ENCODE data around the gene KRTAP8-1. TPM values are rescaled to one million over a fixed set of nuclear protein-coding genes. Genes with fewer than 3 reads are reported as not detected.

Gene KRTAP8-1
- total and polyA plus RNA-seq, 4 donors: not detected

GRCh38 chr21:30839304-30839703 lies 26.2 kb upstream of the KRTAP8-1 start:
- H3K36me3 ChIP-seq (ENCODE audit: control insufficient read depth in 4 of 4, insufficient read depth in 4 of 4, low read length in 4 of 4): no peaks in the 10 kb centered on the region
- no peak overlapping the region for H3K27ac ChIP-seq (ENCODE audit: low read depth in 1 of 2, low read length in 1 of 2)
- no peak for TF ChIP-seq CTCF (IDR thresholded peaks at IDR 0.05; ENCODE audit: control extremely low read depth, extremely low read depth)
- no peaks in the 10 kb centered on the region for H3K4me1 ChIP-seq (ENCODE audit: control insufficient read depth in 5 of 5, insufficient read depth in 5 of 5, low read length in 5 of 5)
- WGBS, 2 donors: 30 to 33% methylated on average over 5 of the region's 5 CpGs
- no peak overlapping the region for H3K9ac ChIP-seq (ENCODE audit: insufficient read depth in 1 of 2, low read length in 2 of 2)
- H3K4me3 ChIP-seq: no peak overlapping the region
- DNase-seq (peak; percentile 11 to 47 (median 34)), ATAC-seq (ENCODE audit: insufficient read depth, low FRiP score) (no peak)
- H3K9me3 ChIP-seq (ENCODE audit: control insufficient read depth in 4 of 4, insufficient read depth in 3 of 4, low read length in 3 of 4): no peaks in the 10 kb centered on the region
- no peaks in the 10 kb centered on the region for H3K27me3 ChIP-seq (ENCODE audit: control insufficient read depth in 3 of 3, insufficient read depth in 3 of 3, low read length in 2 of 3)

DNA sequence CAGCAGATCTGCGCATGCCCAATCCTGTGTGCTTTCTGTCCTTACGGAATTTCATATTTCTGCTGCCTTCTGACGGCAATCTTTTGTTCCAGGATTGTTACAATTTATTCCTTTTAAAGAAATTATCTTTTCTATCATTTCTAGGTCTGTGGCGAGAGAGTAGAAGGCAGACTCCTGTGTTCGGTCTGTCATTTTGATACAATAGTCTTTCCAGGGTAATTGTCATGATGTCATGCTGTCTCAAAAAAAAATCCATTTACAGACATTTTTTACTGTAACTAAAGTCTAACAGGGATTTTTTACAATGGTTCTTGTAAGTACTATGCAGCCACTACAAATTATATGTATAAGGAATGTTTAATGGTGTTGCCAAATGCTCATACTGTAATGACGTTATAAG lies 25.5 kb upstream of the KRTAP8-1 start:
- no peak overlapping the region for H3K4me3 ChIP-seq

DNA sequence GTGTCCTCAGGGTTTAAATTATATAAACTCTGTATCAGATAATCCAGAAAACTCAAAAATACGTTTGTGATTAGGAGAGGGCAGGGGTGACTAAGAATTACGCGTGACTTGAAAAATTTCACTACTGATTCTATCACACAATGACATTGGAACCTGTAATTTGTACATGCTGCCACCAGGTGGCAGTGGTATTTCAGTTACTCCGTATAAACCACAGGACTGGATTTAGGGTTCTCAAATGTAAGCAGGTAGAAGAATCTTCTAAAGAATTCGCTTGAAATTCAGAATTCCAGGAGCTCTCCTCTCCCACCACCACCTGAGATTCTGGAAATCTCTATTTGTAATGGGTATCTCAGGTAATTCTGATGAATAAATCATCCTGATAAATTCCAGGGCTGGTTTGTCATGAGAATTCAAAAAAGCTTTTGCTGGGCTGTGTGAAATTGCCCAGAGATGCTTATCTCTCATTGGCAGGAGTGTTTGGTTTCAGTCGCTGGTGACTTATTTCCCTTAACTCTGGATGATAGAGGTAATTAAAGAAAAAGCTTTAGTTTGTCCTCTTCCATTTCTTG lies 18.2 kb upstream of the KRTAP8-1 start:
- H3K36me3 ChIP-seq (ENCODE audit: control insufficient read depth in 4 of 4, insufficient read depth in 4 of 4, low read length in 4 of 4): no peaks in the 10 kb centered on the region
- no peak overlapping the region for H3K4me3 ChIP-seq
- DNase-seq (peak in 1 of 3 donors; percentile 9), ATAC-seq (ENCODE audit: insufficient read depth, low FRiP score) (no peak)
- no peaks in the 10 kb centered on the region for H3K4me1 ChIP-seq (ENCODE audit: control insufficient read depth in 5 of 5, insufficient read depth in 5 of 5, low read length in 5 of 5)
- TF ChIP-seq CTCF (IDR thresholded peaks at IDR 0.05; ENCODE audit: control extremely low read depth, extremely low read depth): no peak
- peaks cover 0 to 4% (median 0%) of the 10 kb centered on the region in 4 donors for H3K9me3 ChIP-seq (ENCODE audit: control insufficient read depth in 4 of 4, insufficient read depth in 3 of 4, low read length in 3 of 4)
- 40% methylated on average over 6 of the region's 6 CpGs for WGBS, 2 donors
- no peak overlapping the region for H3K9ac ChIP-seq (ENCODE audit: insufficient read depth in 1 of 2, low read length in 2 of 2)
- H3K27ac ChIP-seq (ENCODE audit: low read depth in 1 of 2, low read length in 1 of 2): no peak overlapping the region
- no peaks in the 10 kb centered on the region for H3K27me3 ChIP-seq (ENCODE audit: control insufficient read depth in 3 of 3, insufficient read depth in 3 of 3, low read length in 2 of 3)

More for the DNA sequence above, 25.5 kb upstream of the KRTAP8-1 start:
- ATAC-seq (ENCODE audit: insufficient read depth, low FRiP score): no peak
- H3K9me3 ChIP-seq (ENCODE audit: control insufficient read depth in 4 of 4, insufficient read depth in 3 of 4, low read length in 3 of 4): no peaks in the 10 kb centered on the region
- H3K36me3 ChIP-seq (ENCODE audit: control insufficient read depth in 4 of 4, insufficient read depth in 4 of 4, low read length in 4 of 4): no peaks in the 10 kb centered on the region
- H3K9ac ChIP-seq (ENCODE audit: insufficient read depth in 1 of 2, low read length in 2 of 2): no peak overlapping the region
- no peaks in the 10 kb centered on the region for H3K4me1 ChIP-seq (ENCODE audit: control insufficient read depth in 5 of 5, insufficient read depth in 5 of 5, low read length in 5 of 5)
- DNase-seq: no peak
- TF ChIP-seq CTCF (IDR thresholded peaks at IDR 0.05; ENCODE audit: control extremely low read depth, extremely low read depth): no peak
- WGBS, 2 donors: 93 to 94% methylated on average over 6 of the region's 6 CpGs
- no peak overlapping the region for H3K27ac ChIP-seq (ENCODE audit: low read depth in 1 of 2, low read length in 1 of 2)
- H3K27me3 ChIP-seq (ENCODE audit: control insufficient read depth in 3 of 3, insufficient read depth in 3 of 3, low read length in 2 of 3): no peaks in the 10 kb centered on the region

DNA sequence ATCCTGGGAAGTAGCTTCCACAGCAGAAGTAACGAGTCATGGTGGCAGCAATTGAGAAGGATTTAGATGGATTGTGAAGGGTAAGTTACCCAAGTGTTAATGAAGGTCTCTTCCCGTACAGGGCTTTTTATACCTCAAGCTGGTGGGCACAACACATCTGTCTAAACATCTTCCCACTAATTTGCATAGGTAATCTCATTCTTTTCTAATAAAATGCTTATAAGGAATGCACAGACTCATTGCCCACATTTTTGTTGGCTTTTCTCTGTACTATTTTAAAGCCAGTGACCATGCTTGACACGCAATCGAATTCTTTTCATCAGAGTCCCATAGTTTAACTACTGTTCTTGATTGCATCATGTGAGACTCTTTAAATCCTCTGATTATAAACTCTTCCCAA lies 16.6 kb upstream of the KRTAP8-1 start, which contains the start of gene KRTAP7-1:
Gene KRTAP7-1 (minus strand): TSS at position 101 of the 400 bp plus-strand sequence. CDS start 61 bp downstream, at position 40.
- H3K9ac ChIP-seq (ENCODE audit: insufficient read depth in 1 of 2, low read length in 2 of 2): no peak within 1 kb of the TSS

More for the DNA sequence above, 16.6 kb upstream of the KRTAP8-1 start, which contains the start of gene KRTAP7-1:
- Histone ChIP-seq H3K27ac (ENCODE audit: low read depth in 1 of 2, low read length in 1 of 2) (no peak within 1 kb of the TSS), H3K4me3 (no peak within 1 kb of the TSS), H3K27me3 (ENCODE audit: control insufficient read depth in 3 of 3, insufficient read depth in 3 of 3, low read length in 2 of 3) (no peaks in the 10 kb centered on the region), H3K9me3 (ENCODE audit: control insufficient read depth in 4 of 4, insufficient read depth in 3 of 4, low read length in 3 of 4) (peaks cover 0 to 4% (median 0%) of the 10 kb centered on the region in 4 donors), H3K4me1 (ENCODE audit: control insufficient read depth in 5 of 5, insufficient read depth in 5 of 5, low read length in 5 of 5) (no peaks in the 10 kb centered on the region), H3K36me3 (ENCODE audit: control insufficient read depth in 4 of 4, insufficient read depth in 4 of 4, low read length in 4 of 4) (no peaks in the 10 kb centered on the region)
- TF ChIP-seq CTCF (IDR thresholded peaks at IDR 0.05; ENCODE audit: control extremely low read depth, extremely low read depth): no peak
- no peak for ATAC-seq (ENCODE audit: insufficient read depth, low FRiP score)
- DNase-seq: no peak
- 83 to 88% methylated on average over 4 of the region's 4 CpGs for WGBS, 2 donors

All from lung (tissue), 12 donors.